Upper lobe of left lung (tissue), 6 donors: ENCODE measurements around the gene FUCA2. TPM values are rescaled to one million over a fixed set of nuclear protein-coding genes. Genes with fewer than 3 reads are reported as not detected.

ENCODE experiments used
- ATAC-seq, 2 donors: fragments of 200-7000 bp; cut with Tn5 transposase; one replicate each; pipeline ENCODE4 v1.9.1; 2022; ENCODE audit warnings: mild to moderate bottlenecking in 2 of 2, moderate library complexity in 2 of 2; ENCODE audit not compliant: low FRiP score in 2 of 2
- DNase-seq, 2 donors: peaks; one replicate each; pipeline ENCODE4 v3.0.0-alpha.2; 2019 to 2020
- H3K27ac ChIP-seq, 4 donors: fragments of 200-600 bp; sonication (generic); one replicate each; pipeline ENCODE4 v1.5.1; 2016 to 2019
- H3K27me3 ChIP-seq, 4 donors: fragments of 200-600 bp; sonication (generic); one replicate each; pipeline ENCODE4 v1.5.1; 2017 to 2019
- H3K36me3 ChIP-seq, 4 donors: fragments of 200-600 bp; sonication (generic); one replicate each; pipeline ENCODE4 v1.5.1; 2016 to 2019
- H3K4me1 ChIP-seq, 4 donors: fragments of 200-600 bp; sonication (generic); one replicate each; pipeline ENCODE4 v1.5.1; 2018 to 2019
- H3K4me3 ChIP-seq, 4 donors: fragments of 200-600 bp; sonication (generic); one replicate each; pipeline ENCODE4 v1.5.1; 2017 to 2019; ENCODE audit warnings: mild to moderate bottlenecking in 2 of 4, moderate library complexity in 1 of 4
- H3K9me3 ChIP-seq, 4 donors: fragments of 200-600 bp; sonication (generic); one replicate each; pipeline ENCODE4 v1.5.1; 2018 to 2019
- CTCF ChIP-seq, 6 experiments: fragments of 450-650 bp in 4 of 6; fragments of 200-600 bp in 2 of 6; sonication (generic) in 2 of 6; IDR thresholded peaks; one replicate each; pipeline ENCODE4 v1.5.1; 2016 to 2019; ENCODE audit warnings: antibody characterized with exemption in 6 of 6
- EP300 ChIP-seq, 4 donors: sonication (generic); formaldehyde crosslinking; IDR thresholded peaks; one replicate each; pipeline ENCODE4 v1.5.1; 2017; ENCODE audit warnings: antibody characterized with exemption in 4 of 4, control low read depth in 2 of 4
- POLR2A ChIP-seq, 4 donors: fragments of 450-650 bp; IDR thresholded peaks; one replicate each; pipeline ENCODE4 v1.5.1; 2016 to 2017; ENCODE audit warnings: antibody characterized with exemption in 4 of 4, mild to moderate bottlenecking in 2 of 4
- POLR2AphosphoS5 ChIP-seq, 2 donors: sonication (generic); formaldehyde crosslinking; IDR thresholded peaks; one replicate each; pipeline ENCODE4 v1.5.1; 2017; ENCODE audit warnings: antibody characterized with exemption in 2 of 2
- WGBS, 2 donors: methylation state at CpG; one replicate each; pipeline ENCODE4 v1.1.5; 2017 to 2018; 5-methylcytosine and 5-hydroxymethylcytosine counted together
- total RNA-seq, 6 donors: library from RNA; depleted of rRNA in 4 of 6; stranded (reverse); fragments of >200 nt in 4 of 6; gene quantifications; one replicate each; pipeline versions ENCODE4 v1.1.0 to v1.2.1, GENCODE V29; 2016 to 2021
- donor health status: DM: no; HTN: no; CAD: no; lungs with moderate emphysema.
- donor health status: DM: no; HTN: yes; CAD: no; lungs with severe emphysema.

Gene FUCA2
- total RNA-seq, 6 donors from 2014 or later = 23.1 to 69.9 (median 34.2) TPM

- H3K27me3 ChIP-seq = no peaks in the 10 kb centered on the region
- H3K4me1 ChIP-seq = no peaks in the 10 kb centered on the region
- H3K4me3 ChIP-seq = no peak overlapping the region
- TF ChIP-seq EP300 (IDR thresholded peaks at IDR 0.05) = no peak
- no peak for TF ChIP-seq CTCF (IDR thresholded peaks at IDR 0.05)
- 67 to 74% methylated on average over 1 of the region's 1 CpG for WGBS, 2 donors
- no peaks in the 10 kb centered on the region for H3K9me3 ChIP-seq
- H3K36me3 ChIP-seq = no peaks in the 10 kb centered on the region
- no peak overlapping the region for H3K27ac ChIP-seq
- DNase-seq (no peak), ATAC-seq (no peak)
These were observed 13.8 kb upstream of the FUCA2 start for GRCh38 chr6:143525356-143525755.

GRCh38 chr6:143522039-143522600 lies 10.6 kb upstream of the FUCA2 start:
- DNase-seq = no peak
- no peaks in the 10 kb centered on the region for H3K36me3 ChIP-seq
- H3K27me3 ChIP-seq = no peaks in the 10 kb centered on the region
- H3K9me3 ChIP-seq = no peaks in the 10 kb centered on the region
- WGBS, 2 donors = 86 to 90% methylated on average over 8 of the region's 8 CpGs
- ATAC-seq = no peak
- H3K4me3 ChIP-seq = no peak overlapping the region
- H3K27ac ChIP-seq = no peak overlapping the region
- no peaks in the 10 kb centered on the region for H3K4me1 ChIP-seq
- TF ChIP-seq CTCF (IDR thresholded peaks at IDR 0.05) = no peak
- no peak for TF ChIP-seq POLR2A (IDR thresholded peaks at IDR 0.05)
- TF ChIP-seq EP300 (IDR thresholded peaks at IDR 0.05) = no peak
- TF ChIP-seq POLR2AphosphoS5 (IDR thresholded peaks at IDR 0.05) = no peak

- no peak for TF ChIP-seq CTCF (IDR thresholded peaks at IDR 0.05)
- no peak for TF ChIP-seq EP300 (IDR thresholded peaks at IDR 0.05)
- TF ChIP-seq POLR2A (IDR thresholded peaks at IDR 0.05) = no peak
- no peak for TF ChIP-seq POLR2AphosphoS5 (IDR thresholded peaks at IDR 0.05)
- H3K36me3 ChIP-seq = no peaks in the 10 kb centered on the region
- no peaks in the 10 kb centered on the region for H3K27me3 ChIP-seq
- no peaks in the 10 kb centered on the region for H3K9me3 ChIP-seq
- peaks cover 0 to 25% (median 12%) of the 10 kb centered on the region in 4 donors for H3K4me1 ChIP-seq
- H3K27ac ChIP-seq = no peak overlapping the region
- ATAC-seq (no peak), DNase-seq (no peak)
- WGBS, 2 donors = 71 to 76% methylated on average over 3 of the region's 3 CpGs
- no peak overlapping the region for H3K4me3 ChIP-seq
These were observed 5.9 kb upstream of the FUCA2 start for GRCh38 chr6:143517447-143517773.

GRCh38 chr6:143516690-143517446 lies 5.3 kb upstream of the FUCA2 start:
- TF ChIP-seq POLR2A (IDR thresholded peaks at IDR 0.05) (no peak), EP300 (IDR thresholded peaks at IDR 0.05) (no peak), CTCF (IDR thresholded peaks at IDR 0.05) (no peak)
- H3K27ac ChIP-seq = no peak overlapping the region
- no peaks in the 10 kb centered on the region for H3K27me3 ChIP-seq
- no peaks in the 10 kb centered on the region for H3K9me3 ChIP-seq
- H3K36me3 ChIP-seq = no peaks in the 10 kb centered on the region
- H3K4me1 ChIP-seq = peaks cover 0 to 30% (median 15%) of the 10 kb centered on the region in 4 donors
- ATAC-seq = peak in 1 of 2 donors; percentile 34
- DNase-seq = no peak
- H3K4me3 ChIP-seq = no peak overlapping the region
- 84 to 85% methylated on average over 2 of the region's 2 CpGs for WGBS, 2 donors
